SKM-1 (cell line): ENCODE results near the gene MEF2A.
"Not testable (repeated sequence)": the region's sequence is repeated elsewhere in the genome, so short reads cannot be mapped to it uniquely, and the experiment has no call there.

Source experiments
- DNase-seq: peaks from one replicate; lab custom pipeline; 2025; ENCODE audit not compliant: unreplicated experiment; lab: John Stamatoyannopoulos, UW

The MEF2A gene

DNA sequence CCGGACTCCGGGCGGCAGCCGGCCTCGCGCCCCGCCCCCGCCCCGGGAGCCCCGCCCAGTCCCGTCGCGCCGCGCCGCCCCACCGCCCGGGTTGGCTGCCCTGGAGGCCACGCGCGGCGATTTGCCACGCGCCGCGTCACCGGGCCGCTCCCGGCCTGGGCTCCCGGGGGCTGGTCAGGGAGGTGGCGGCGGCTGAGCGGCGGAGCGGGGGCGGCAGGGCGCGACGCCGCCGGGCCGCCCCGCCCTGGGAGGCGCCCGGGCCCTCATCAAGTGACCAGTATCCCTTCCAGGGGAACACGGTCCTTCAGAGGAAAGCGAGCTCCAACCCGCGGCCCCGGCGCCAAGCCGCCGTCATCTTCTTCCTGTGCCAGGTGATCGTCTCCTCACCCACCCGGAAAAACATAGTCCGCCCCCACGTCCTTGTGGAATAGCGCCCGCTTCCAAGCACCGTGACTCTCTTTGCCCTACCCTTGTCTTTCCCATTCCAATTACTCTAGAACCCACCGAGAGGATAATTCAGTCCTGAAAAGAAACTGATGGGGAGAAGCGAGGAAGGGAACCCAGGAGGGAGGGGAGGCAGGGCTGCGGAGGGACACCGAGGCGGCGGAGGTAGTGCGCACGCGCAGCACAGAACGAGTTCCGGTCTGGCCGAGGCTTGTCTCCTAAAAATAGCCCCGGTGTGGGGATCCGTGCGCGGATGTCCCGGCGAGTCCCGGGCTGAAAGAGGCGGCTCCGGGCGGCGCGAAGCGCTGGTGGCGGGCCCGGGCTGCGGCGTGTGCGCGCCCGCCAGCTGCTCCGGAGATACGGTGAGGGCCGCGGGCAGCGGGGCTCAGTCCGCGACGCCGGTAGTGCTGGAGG is at the start of gene MEF2A:
Gene MEF2A, plus strand, starts transcription at position 686 of the 858 bp plus-strand sequence. CDS start 67,136 bp downstream, outside the sequence.
- peak; percentile 72 for DNase-seq

DNA sequence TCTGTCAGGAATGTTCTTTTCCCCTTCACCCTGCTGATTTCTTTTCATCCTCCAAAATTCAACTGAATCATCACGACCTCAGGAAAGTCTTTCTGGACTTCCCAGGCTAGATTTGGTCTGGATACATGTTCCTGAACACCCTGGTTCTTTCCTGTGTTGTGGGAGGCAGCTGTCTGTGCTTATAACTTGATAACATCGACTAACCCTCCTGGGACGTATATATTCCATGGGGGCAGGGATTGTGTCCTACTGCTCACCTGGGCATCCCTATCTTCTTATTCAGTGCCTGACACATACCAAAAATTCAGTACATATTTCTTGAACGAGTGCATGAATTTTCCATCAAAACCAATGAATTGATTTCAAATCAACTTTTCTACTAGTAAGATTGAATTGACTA is 47.6 kb upstream of the MEF2A start:
- no peak for DNase-seq

DNA sequence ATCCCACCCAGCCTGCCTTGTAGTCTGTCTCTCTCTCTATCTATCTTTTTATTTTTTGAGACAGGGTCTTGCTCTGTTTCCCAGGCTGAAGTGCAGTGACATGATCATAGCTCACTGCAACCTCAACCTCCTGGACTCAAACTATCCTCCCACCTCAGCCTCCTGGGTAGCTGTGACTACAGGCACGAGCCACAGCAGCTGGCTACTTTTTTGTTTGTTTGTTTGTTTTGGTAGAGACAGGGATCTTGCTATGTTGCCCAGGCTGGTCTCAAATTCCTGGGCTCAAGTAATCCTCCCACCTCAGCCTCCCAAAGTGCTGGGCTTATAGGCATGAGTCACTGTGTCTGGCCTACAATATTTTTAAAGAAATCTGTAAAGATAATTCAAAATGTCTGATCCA is 46.4 kb upstream of the MEF2A start:
- DNase-seq = not testable (repeated sequence)

DNA sequence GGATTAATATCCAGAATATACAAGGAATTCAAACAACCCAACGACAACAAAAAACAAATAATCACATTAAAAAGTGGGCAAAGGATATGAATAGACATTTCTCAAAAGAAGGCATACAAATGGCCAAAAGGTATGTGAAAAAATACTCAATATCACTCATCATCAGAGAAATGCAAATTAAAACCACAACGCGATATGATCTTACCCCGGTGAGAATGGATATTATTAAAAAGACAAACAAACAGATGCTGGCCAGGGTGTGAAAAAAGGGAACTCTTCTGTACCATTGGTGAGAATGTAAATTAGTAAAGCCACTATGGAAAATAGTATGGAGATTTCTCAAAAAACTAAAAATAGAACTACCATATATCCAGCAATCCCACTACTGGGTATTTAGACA is 43.5 kb upstream of the MEF2A start:
- DNase-seq = no peak

DNA sequence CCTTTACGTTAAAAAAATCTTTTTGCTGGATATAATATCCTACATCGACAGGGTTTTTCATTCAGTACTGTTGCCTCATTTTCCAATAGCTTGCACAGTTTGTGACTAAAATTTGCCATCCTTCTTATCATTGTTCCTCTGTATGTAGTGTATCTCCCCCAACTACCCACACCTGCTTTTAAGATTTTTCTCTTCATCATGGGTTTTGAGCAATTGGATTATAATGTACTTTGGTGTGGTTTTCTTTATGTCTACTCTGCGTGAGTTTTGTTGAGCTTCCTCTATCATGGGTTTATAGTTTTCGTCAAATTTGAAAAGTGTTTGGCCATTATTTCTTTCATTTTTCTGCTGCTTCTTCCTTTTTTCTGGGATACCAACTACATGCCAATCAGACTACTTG is 39.6 kb upstream of the MEF2A start:
- DNase-seq = no peak

DNA sequence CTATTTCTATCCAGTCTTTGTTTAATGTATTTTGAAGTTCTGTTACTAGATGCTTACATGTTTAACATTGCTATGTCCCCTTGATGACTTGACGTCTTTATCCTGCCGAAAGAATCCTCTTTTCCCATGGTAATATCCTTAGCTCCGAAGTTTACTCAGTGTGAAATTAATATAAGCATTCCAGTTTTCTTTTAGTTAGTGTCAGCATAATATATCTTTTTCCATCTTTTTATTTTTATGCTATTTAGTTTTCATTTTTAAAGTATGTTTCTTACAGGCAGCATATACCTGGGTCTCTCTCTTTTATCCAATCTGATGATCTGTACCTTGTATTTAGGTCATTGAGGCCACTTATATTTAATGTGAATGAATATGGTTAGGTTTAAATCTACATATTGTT is 39.1 kb upstream of the MEF2A start:
- DNase-seq = no peak

DNA sequence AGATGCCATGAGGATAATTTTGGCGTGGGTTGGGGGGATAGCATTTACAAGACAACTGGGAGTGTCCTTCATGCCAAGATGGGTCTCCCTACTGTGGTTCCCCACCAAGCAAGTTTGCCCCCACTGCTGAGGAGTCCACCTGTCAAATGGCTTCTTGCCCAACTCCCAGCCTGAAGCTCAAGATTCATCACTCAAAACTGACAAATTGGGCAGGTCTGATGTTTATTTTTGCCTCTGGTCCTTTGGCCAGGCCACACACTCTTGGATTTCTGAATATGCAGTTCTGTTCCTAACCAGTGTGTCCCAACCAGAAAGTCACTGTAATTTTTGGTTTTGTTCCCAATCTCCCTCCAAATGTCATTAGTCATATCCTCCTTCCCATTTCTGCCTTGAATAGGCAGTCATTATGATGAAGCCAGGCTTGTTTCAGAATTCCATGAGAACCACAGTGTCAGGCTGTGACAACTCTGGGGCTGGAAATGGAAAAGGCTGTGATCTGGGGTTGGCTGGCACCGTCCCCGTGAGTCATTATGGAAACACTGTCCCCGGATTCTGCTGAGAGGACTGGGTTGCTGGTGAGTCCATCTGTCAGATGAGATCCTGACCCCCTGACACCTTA is 29.3 kb upstream of the MEF2A start:
- no peak for DNase-seq

DNA sequence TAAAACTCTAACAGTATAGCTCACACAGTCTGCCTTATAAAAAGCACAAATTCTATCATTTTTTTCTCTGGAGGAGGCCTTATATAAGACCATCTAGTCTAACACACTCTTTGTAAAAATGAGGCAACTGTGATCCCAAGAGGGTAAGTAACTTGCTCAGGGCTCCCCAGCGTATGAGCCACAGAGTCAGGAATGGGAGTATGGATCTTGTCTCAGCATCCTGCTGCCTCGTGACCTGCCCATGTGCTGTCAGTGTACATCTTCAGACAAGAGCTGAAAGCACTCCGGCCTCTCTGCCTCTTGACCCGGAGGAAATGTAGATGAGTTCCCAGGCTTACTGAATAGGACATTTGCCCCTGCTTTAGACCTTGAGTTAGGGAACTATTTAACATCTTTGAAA is 28.4 kb upstream of the MEF2A start:
- no peak for DNase-seq

DNA sequence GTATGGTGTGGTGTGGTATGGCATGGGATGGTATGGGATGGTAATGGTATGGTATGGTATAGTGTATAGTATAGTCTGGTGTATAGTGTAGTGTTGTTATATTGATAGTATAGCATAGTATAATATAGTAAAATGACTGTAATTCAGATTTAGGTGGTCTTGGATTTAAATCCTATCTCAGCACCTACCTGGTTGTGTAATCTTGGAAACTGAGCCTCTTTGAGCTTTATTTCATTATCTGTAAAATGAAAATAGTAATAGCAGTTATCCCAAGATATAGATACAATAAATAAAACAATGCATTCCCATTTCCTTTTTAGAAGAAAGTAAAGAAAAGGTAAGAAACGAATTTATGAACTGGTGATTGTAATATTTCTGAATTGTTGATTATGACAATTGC is 27.5 kb upstream of the MEF2A start:
- DNase-seq = no peak

DNA sequence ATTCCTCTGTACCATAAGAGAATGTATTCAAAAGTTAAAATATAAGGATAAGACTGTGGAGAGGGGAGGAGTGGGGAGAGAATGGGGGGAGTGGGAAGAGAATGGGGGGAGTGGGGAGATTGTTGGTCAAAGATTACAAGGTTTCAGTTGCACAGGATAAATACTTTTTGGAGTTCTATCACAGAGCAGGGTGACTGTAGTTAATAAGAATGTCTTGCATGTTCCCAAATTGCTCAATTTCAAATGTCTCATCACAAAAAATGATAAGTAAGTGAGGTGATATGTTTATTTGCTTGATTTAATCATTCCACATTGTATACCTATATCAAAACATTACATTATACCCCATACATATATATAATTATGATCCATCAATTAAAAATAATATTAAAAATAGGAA is 23.0 kb upstream of the MEF2A start:
- DNase-seq = no peak

DNA sequence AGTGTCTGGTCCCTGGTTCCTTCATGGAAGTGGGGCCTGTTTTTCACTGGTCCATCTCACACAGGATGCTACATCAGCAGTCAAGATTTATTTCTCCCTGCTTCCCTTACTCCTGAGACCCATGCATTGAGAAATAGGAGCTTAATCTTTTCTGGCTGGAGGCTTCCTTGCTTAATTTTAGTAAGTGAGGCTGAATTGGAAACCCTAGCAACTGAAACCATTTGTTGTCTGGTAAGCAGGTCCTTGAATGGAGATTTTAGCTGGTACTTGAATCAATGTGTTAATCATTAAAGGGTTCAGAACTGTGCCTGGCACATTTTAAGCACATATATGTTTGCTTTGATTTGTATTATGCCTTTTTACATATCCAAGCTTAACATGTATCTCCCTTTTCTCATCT is 20.2 kb upstream of the MEF2A start:
- DNase-seq = no peak

DNA sequence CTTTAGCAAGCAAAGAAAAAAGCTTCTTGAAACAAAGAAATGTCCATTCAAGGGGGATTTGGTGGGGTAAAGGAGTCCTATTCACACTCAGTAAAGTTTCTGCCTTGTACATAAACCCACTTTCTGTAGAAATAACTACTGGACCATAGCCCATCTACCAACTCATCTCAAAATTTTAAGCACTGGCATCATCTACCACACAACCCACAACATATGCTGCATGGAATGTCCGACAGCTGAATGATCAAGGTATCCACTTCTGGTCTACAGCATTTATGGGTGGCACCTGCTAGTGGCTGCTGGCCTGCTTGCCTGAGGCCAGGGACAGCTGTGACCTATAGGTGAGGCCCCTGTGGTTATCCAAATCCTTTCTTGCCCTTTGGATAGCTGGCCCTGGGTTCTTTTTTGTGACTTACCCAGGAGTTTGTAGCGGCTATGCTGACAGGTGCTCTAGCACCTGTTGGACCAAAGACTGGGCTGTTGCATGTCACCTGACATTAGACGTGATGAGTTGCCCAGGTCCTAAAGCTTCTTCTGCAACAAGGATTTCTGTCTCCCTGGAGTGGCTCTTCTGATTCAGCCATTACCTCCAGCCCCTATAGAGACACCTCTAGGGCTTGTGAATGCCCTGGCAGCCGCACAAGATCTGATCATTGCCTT is 19.2 kb upstream of the MEF2A start:
- no peak for DNase-seq

DNA sequence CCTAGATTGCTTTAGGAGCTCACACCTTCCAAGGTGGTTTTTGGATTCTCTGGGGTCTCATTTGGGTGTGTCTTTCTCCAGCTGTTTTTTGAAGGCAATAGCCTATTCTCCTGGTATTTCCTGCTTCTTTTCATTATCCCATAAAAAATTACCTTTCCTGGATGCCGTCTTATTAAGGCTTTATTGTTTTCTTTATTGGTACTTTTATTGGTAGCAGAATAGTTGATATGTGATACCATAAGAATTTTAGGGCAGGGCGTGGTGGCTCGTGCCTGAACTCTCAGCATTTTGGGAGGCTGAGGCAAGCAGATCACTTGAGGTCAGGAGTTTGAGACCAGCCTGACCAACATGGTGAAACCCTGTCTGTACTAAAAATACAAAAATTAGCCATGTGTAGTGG is 18.3 kb upstream of the MEF2A start:
- DNase-seq = no peak

DNA sequence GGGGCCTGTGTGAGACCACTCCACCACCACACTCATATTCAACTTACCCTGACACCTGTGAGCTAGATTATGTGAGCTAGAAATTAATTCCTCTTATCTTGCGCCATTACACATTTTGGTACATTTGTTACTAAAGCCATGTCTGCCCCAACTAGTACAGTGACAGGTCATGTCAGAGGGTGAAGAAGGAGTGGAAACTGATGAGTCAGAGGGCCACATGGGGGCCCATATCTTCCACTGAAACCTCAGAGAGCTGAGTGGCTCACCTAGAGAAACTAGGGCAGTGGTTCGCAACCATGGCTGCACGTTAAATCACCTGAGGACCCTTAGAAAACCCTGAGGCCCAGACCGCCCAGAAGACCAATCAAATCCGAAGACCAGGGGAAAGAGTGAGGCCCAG is 15.7 kb upstream of the MEF2A start:
- DNase-seq = no peak

DNA sequence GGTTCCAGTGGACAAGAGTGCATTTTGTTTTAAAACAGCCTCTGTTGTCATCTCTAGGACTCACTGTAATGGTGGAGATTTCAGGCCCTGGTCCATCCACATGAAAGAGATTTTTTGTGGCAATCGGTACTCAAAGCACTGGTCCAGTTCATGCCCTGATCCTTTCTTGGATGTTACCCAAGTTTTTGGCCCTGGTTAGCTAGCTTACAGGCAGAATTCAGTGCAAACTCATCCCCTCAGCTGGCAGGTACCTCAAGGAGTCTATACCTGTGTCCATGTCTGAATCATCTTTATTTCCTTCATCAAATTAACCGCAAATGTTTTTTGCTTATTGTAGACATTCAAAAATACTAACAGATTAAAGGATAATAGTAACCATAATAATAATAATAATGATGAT is 13.7 kb upstream of the MEF2A start:
- no peak for DNase-seq

DNA sequence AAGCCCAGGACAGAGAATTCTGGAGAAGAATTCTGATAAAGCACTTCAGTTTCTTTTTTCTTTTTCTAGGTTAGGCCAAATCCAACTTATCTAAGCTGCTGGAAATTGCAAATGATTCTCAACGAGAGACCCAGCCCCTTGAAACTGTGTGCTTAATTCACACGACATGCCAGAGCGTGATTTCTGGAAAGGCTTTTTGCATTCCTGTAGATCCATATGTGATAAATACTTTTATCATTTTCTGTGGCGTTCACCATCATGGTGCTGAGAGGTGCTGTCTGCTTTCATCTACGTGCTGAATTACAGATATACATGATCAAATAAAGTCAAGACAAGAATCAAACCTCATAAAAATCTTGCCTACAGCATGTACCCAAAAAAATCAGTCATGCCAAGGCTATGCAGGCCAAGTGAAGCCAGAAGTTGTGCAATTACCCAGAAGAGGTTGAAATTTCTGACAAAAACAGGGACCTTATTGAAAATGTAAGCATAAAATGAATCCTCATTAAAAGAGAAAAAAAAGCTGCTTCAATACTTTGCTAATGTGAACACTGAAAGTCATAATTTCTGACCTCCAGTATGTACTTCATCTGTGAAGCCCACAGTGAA is 10.8 kb upstream of the MEF2A start:
- no peak for DNase-seq

DNA sequence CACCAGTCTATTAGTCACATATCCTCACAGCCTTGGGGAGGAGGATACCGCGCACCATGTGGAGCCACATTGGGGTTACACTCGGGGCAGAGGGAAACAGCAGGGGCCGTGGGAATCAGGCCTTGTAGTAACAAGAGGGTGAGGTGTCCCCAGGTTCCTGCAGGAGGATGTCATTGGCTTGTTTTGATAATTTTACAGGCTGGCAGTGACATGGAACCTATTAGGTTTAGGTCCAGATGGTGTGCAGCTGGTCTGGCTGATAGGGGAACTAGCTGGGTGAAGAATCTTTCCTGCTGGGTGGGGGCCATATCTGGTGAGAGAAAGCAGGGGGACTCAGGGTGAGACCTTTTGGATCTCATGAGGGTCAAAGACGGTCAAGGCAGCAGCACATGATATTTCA is 9.8 kb upstream of the MEF2A start:
- no peak for DNase-seq

DNA sequence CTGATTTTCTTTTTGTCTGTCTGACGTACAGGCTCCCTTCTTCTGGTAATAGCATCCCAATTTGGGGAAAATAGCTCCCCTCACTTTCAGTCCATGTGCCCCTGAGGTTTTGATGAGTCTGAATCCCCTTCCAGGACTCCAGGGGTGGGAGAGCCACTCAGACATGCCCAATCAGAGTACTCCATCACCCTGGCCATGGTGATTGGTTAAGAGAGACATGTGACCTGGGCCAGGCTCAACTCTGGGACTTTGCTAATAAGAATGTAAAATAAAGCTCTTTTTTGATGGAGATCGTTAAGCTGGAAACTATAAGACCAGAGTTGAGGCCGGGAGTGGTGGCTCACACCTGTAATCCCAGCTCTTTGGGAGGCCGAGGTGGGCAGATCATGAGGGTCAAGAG is 9.2 kb upstream of the MEF2A start:
- DNase-seq = no peak

DNA sequence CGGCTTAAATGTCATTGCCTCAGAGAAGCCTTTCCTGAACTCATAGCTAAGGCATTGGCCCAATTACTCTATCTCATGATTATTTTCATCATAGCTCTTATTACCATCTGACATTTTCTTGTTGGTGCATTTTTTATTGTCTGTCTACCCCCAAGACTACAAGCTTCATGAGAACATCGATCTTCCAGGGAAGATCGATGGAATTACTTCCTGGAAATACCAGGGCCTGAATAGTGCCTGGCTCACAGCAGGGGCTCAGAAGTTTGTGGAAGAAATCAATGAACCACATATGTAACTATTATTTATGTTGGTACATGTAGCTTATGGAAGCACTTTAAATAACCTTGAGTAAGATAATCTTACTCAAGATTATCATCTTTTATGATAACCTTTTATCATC is 7.7 kb upstream of the MEF2A start:
- no peak for DNase-seq

DNA sequence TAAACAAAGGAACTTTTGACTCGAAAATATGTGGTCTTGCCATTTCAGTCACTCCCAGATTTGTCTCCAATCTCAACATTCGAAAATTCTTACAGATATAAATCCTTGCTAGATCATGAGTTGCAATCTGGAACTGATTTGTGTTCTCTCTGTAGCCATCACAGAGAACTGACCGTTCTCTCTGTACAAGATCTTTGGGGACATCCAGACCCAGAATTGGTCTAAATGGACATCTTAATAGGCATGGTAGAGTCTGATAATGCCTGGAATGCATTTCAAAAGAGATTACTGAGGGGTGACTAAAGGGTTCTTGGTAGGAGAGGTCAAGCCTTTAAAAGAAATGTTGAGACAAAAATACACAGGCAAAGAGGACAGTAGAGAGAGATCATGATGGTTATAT is 7.2 kb upstream of the MEF2A start:
- no peak for DNase-seq

DNA sequence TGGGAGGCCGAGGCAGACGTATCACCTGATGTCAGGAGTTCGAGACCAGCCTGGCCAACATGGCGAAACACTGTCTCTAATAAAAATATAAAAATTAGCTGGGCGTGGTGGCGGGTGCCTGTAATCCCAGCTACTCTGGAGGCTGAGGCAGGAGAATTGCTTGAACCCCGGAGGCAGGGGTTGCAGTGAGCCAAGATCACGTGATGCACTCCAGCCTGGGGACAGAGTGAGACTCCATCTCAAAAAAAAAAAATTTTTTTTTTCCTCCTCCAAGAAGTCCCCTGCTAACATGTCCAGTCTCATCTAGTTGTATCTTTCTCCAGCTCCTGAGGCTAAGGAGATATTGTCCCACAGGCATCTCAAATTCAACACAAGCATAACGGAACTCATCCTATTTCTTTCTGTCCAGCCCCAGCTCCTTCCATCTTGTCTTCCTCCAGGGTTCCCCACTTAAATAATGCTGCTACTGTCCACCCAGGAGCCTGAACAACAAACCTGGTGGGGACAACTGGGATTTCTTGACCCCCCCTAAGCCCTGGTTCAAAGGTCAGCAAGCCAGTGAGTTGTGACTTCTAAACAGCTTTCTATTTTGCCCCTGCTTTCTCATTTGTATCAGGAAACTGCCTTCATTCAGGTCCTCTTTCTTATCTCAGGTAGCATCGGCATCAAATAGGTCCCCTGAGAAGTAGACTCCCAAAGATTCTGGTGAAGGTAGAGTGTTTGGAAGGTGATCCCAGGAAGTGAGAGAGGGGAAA is 4.1 kb upstream of the MEF2A start:
- DNase-seq = no peak
